GM19395 (cell line): Measurements from ENCODE around the gene TUBA3E.
"Not testable (repeated sequence)": the region's sequence is repeated elsewhere in the genome, so short reads cannot be mapped to it uniquely, and the experiment has no call there.

ENCODE experiments used
- ATAC-seq: cut with Tn5 transposase; IDR thresholded peaks from one replicate; pipeline ENCODE4 v1.9.1; 2021; ENCODE audit warnings: mild to moderate bottlenecking, moderate library complexity; ENCODE audit not compliant: unreplicated experiment

Gene TUBA3E

GRCh38 chr2:130198343-130198742 is at the start of gene TUBA3E:
TSS of gene TUBA3E (minus strand) at chr2:130198439. CDS start at chr2:130198360, 79 bp downstream.
- no peak for ATAC-seq

GRCh38 chr2:130246430-130246829 is 48.2 kb upstream of the TUBA3E start:
- no peak for ATAC-seq

- ATAC-seq: no peak
Observed at GRCh38 chr2:130245976-130246375, 47.7 kb upstream of the TUBA3E start.

GRCh38 chr2:130243359-130243758 is 45.1 kb upstream of the TUBA3E start:
- no peak for ATAC-seq

GRCh38 chr2:130241041-130241707 is 42.9 kb upstream of the TUBA3E start:
- no peak for ATAC-seq

GRCh38 chr2:130239581-130239980 is 41.3 kb upstream of the TUBA3E start:
- not testable (repeated sequence) for ATAC-seq

GRCh38 chr2:130233066-130233465 is 34.8 kb upstream of the TUBA3E start:
- not testable (repeated sequence) for ATAC-seq

- ATAC-seq: no peak
Observed at GRCh38 chr2:130231656-130232055, 33.4 kb upstream of the TUBA3E start.

- ATAC-seq: not testable (repeated sequence)
Observed at GRCh38 chr2:130230907-130231306, 32.7 kb upstream of the TUBA3E start.

- ATAC-seq: not testable (repeated sequence)
Observed at GRCh38 chr2:130230376-130230775, 32.1 kb upstream of the TUBA3E start.

GRCh38 chr2:130229161-130229510 is 30.9 kb upstream of the TUBA3E start:
- ATAC-seq: not testable (repeated sequence)

GRCh38 chr2:130228467-130229160 is 30.4 kb upstream of the TUBA3E start:
- not testable (repeated sequence) for ATAC-seq

- ATAC-seq: not testable (repeated sequence)
Observed at GRCh38 chr2:130228005-130228404, 29.8 kb upstream of the TUBA3E start.

- ATAC-seq: peak; percentile 90
Observed at GRCh38 chr2:130222523-130222922, 24.3 kb upstream of the TUBA3E start.

GRCh38 chr2:130220505-130220904 is 22.3 kb upstream of the TUBA3E start:
- not testable (repeated sequence) for ATAC-seq

- ATAC-seq: not testable (repeated sequence)
Observed at GRCh38 chr2:130219147-130219546, 20.9 kb upstream of the TUBA3E start.

GRCh38 chr2:130207051-130207450 is 8.8 kb upstream of the TUBA3E start:
- ATAC-seq: not testable (repeated sequence)

- not testable (repeated sequence) for ATAC-seq
Observed at GRCh38 chr2:130203150-130203549, 4.9 kb upstream of the TUBA3E start.

- not testable (repeated sequence) for ATAC-seq
Observed at GRCh38 chr2:130202518-130202917, 4.3 kb upstream of the TUBA3E start.

- ATAC-seq: not testable (repeated sequence)
Observed at GRCh38 chr2:130196052-130196451, 2.2 kb downstream of the TUBA3E start.

- ATAC-seq: not testable (repeated sequence)
Observed at GRCh38 chr2:130195089-130195635, 3.1 kb downstream of the TUBA3E start.

- ATAC-seq: not testable (repeated sequence)
Observed at GRCh38 chr2:130193824-130194223, 4.4 kb downstream of the TUBA3E start.
